Adrenal gland (tissue), 12 donors: Measurements from ENCODE around the gene PPFIA4. TPM values are rescaled to one million over a fixed set of nuclear protein-coding genes. Genes with fewer than 3 reads are reported as not detected.

Source experiments
- DNase-seq, 7 donors: peaks; one replicate each; pipeline ENCODE4 v3.0.0-alpha.2; 2019 to 2020
- H3K27ac ChIP-seq, 5 donors: fragments of 200-600 bp; sonication (generic) in 4 of 5; 1 replicate in 3 of 5; 2 replicates in 2 of 5; pipeline versions ENCODE4 v1.5.1 to v1.8.0; 2016 to 2020; ENCODE audit warnings: mild to moderate bottlenecking in 1 of 5
- H3K27me3 ChIP-seq: fragments of 200-600 bp; 2 replicates; pipeline ENCODE4 v1.8.0; 2021
- H3K36me3 ChIP-seq, 2 donors: fragments of 200-600 bp; replicated peaks in 1 of 2; 1 replicate in 1 of 2; 2 replicates in 1 of 2; pipeline versions ENCODE4 v1.5.1 to v1.8.0; 2018 to 2022
- H3K4me1 ChIP-seq, 2 donors: fragments of 200-600 bp; replicated peaks in 1 of 2; 1 replicate in 1 of 2; 2 replicates in 1 of 2; pipeline versions ENCODE4 v1.5.1 to v1.8.0; 2018 to 2021
- H3K4me3 ChIP-seq, 4 donors: fragments of 200-600 bp; sonication (generic) in 3 of 4; one replicate each; pipeline ENCODE4 v1.5.1; 2016 to 2018
- H3K9me3 ChIP-seq, 3 donors: fragments of 200-600 bp; sonication (generic) in 1 of 3; replicated peaks in 1 of 3; 1 replicate in 2 of 3; 2 replicates in 1 of 3; pipeline versions ENCODE4 v1.5.1 to v1.8.0; 2016 to 2021
- POLR2A ChIP-seq, 2 donors: fragments of 450-650 bp; IDR thresholded peaks; one replicate each; pipeline ENCODE4 v1.6.1; 2017; ENCODE audit warnings: antibody characterized with exemption in 2 of 2, mild to moderate bottlenecking in 2 of 2, moderate library complexity in 1 of 2
- WGBS, 4 donors: extraction: QIAGEN DNeasy Blood & Tissue Kit in 2 of 4; methylation state at CpG; one replicate each; pipeline versions ENCODE4 v1.1.5 to v1.1.7; 2013 to 2017; 5-methylcytosine and 5-hydroxymethylcytosine counted together
- intact Hi-C, 2 donors: fragments of 100-400 bp; cut with DNase I; formaldehyde crosslinking; loops; one replicate each; pipeline versions ENCODE4 v1.14.1 to v1.15.0; 2022 to 2023
- polyA plus RNA-seq, 3 donors: library from polyadenylated mRNA; stranded (reverse); fragments of 200-250 nt in 2 of 3; fragments of 350-450 nt in 1 of 3; fragmentation: Illumina TruSeq in 1 of 3; extraction: RNeasy Lipid Tissue Mini Kit (QIAGEN cat#74804) in 1 of 3; gene quantifications; one replicate each; pipeline ENCODE4 v1.2.3, GENCODE V29; 2013 to 2014
- total RNA-seq, 9 donors: library from RNA; depleted of rRNA in 4 of 9; stranded (reverse); fragments of >200 nt in 4 of 9; fragments of 120-200 nt in 1 of 9; fragmentation: NEBNext Ultra II Directional in 1 of 9; extraction: Animal tissue kit (Norgen Biotek cat#: 25700) in 1 of 9; gene quantifications; one replicate each; pipeline versions ENCODE4 v1.1.0 to v1.2.4, GENCODE V29; 2013 to 2023
- TF ChIP-seq, protein P1 (sequence below), 6 experiments: fragments of 450-650 bp in 4 of 6; fragments of 200-600 bp in 2 of 6; sonication (generic) in 1 of 6; IDR thresholded peaks; 1 replicate in 5 of 6; 2 replicates in 1 of 6; pipeline versions ENCODE4 v1.5.1 to v1.8.0; 2016 to 2021; ENCODE audit warnings: antibody characterized with exemption in 6 of 6, mild to moderate bottlenecking in 2 of 6, moderate library complexity in 1 of 6
- donor health status: healthy with polysubstance abuse.
- donor health status: Bipolar disorder and iron deficiency.
- donor health status: DM: yes; HTN: yes; CAD: no.
- donor health status: DM: no; HTN: no; CAD: no.
- donor health status: DM: no; HTN: no; CAD: no.
- donor health status: DM: yes; HTN: yes; CAD: no.

PPFIA4 gene
- total and polyA plus RNA-seq, 12 donors = 0.12 to 2.9 (median 0.48) TPM

DNA sequence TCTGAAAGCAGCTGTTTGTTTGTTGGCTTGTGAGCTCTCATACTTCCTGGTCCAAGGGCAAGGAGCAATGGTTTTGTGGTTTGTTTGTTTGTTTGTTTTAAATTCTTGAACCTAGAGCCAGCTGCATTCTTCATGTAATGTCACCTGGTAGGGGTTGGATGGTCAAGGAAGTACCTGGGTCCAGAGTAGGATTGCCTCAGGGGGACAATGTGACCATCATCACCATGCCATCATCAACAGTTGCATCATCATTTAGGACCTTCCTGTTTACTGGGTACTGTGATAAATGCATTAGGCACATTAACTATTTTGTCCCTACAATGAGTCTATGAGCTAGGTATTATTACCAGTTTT lies 74.2 kb downstream of the PPFIA4 start:
- no peak for DNase-seq
- TF ChIP-seq, protein P1, sequence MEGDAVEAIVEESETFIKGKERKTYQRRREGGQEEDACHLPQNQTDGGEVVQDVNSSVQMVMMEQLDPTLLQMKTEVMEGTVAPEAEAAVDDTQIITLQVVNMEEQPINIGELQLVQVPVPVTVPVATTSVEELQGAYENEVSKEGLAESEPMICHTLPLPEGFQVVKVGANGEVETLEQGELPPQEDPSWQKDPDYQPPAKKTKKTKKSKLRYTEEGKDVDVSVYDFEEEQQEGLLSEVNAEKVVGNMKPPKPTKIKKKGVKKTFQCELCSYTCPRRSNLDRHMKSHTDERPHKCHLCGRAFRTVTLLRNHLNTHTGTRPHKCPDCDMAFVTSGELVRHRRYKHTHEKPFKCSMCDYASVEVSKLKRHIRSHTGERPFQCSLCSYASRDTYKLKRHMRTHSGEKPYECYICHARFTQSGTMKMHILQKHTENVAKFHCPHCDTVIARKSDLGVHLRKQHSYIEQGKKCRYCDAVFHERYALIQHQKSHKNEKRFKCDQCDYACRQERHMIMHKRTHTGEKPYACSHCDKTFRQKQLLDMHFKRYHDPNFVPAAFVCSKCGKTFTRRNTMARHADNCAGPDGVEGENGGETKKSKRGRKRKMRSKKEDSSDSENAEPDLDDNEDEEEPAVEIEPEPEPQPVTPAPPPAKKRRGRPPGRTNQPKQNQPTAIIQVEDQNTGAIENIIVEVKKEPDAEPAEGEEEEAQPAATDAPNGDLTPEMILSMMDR (IDR thresholded peaks at IDR 0.05) = no peak
- no peak for TF ChIP-seq POLR2A (IDR thresholded peaks at IDR 0.05)
- H3K27ac ChIP-seq = no peak overlapping the region
- intact Hi-C loops = no loop called here
- no peaks in the 10 kb centered on the region for H3K9me3 ChIP-seq
- peaks cover 3% of the 10 kb centered on the region for H3K27me3 ChIP-seq
- no peaks in the 10 kb centered on the region for H3K36me3 ChIP-seq
- no peak overlapping the region for H3K4me3 ChIP-seq
- H3K4me1 ChIP-seq = no peaks in the 10 kb centered on the region

DNA sequence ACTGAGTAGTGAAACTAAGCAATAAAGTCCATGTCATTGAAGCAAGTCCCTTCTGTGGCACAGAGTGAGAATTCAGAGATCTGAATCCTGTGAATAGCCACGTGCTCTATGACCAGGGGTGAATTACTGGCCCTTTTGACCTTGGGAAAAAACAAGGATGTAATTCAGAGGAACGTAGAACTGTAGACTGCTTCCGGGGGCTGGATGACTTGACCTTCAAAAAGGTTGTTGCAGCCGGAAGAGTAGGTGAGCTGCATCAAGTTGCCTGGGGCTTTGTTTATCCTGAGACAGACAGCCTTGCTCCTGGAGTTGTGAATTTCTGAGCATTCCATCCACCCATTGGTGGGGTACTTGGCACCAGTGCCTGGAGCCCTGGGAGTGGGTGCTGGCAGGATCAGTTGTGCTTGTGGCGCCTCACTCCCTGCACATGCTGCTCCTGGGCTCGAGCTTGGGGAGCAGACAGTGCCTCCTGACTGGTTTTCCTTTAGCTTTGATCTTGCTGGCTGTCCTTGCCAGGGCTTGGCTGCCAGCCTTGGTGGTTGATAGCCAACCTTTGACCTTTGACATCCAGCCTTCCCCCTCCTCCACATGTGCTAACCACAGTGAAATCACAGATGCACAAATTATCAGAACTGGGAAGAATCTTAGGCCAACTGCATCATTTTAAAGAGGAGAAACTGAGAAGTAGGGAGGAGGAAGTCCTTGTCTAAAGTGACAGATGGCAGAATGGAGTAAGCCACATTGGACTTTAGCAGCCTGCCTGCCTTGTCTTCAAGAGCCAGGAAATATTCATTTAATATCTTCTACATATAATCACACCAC lies 75.7 kb downstream of the PPFIA4 start:
- 13 to 46% (median 41%) methylated on average over 5 to 6 of the region's 6 CpGs for WGBS, 4 donors
- no peak for TF ChIP-seq POLR2A (IDR thresholded peaks at IDR 0.05)
- TF ChIP-seq, protein P1 (IDR thresholded peaks at IDR 0.05) = no peak
- intact Hi-C loops = no loop called here

DNA sequence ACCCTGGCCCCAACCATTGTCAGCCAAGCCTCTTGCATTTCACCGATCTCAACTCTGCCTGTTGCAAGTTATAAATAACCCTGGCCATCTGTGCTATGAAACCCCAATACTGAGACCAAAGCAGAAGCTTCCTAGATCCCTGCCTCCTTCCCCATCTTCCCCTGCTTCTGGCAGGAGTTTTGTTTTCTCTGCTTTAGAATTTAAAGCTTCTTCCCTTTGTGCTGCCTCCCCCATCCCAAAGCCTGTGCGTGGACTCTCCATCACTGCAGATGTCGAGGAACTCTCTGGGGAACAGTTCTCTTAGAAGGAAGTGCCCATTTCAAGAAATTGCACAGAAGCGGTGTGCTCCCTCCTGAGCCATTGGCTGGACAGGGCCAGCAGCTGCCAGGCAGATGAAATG lies 76.9 kb downstream of the PPFIA4 start:
- no peak for DNase-seq
- H3K27ac ChIP-seq = no peak overlapping the region
- no peaks in the 10 kb centered on the region for H3K36me3 ChIP-seq
- no peak overlapping the region for H3K4me3 ChIP-seq
- peaks cover 20% of the 10 kb centered on the region for H3K27me3 ChIP-seq
- WGBS, 4 donors = 61 to 65% (median 63%) methylated on average over 4 of the region's 4 CpGs
- no peaks in the 10 kb centered on the region for H3K4me1 ChIP-seq
- intact Hi-C loops = no loop called here
- no peaks in the 10 kb centered on the region for H3K9me3 ChIP-seq
- no peak for TF ChIP-seq POLR2A (IDR thresholded peaks at IDR 0.05)
- TF ChIP-seq, protein P1 (IDR thresholded peaks at IDR 0.05) = no peak

More for the DNA sequence above, 75.7 kb downstream of the PPFIA4 start:
- no peak for DNase-seq
- no peaks in the 10 kb centered on the region for H3K4me1 ChIP-seq
- H3K27ac ChIP-seq = no peak overlapping the region
- peaks cover 9% of the 10 kb centered on the region for H3K27me3 ChIP-seq
- H3K9me3 ChIP-seq = no peaks in the 10 kb centered on the region
- H3K36me3 ChIP-seq = no peaks in the 10 kb centered on the region
- no peak overlapping the region for H3K4me3 ChIP-seq

DNA sequence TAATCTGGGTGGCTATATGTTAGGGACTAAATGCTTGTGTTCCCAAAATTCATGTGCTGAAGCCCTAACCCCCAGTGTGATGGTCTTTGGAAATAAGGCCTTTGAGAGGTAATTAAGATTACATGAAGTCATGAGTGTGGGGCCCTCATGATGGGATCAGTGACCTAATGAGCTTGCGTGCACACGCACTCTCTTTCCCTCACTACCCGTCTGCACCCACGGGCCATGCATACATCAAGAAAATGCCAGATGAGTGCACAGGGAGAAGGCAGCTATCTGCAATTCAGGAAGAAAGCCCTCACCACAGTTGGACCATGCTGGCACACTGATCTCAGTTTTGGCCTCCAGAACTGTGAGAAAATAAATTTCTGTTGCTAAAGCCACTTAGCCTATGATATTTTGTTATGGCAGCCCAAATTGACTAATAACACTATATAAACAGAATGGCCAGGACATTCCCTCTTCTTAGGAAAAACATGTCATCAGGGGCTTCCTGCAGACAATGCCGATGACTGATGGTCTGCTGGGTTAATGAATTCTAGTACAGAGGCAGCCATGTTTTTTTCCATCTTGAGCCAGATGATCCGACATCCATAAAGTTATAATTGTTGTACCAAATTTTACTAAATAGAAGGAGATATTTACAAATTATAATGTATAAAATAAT lies 77.7 kb downstream of the PPFIA4 start:
- TF ChIP-seq POLR2A (IDR thresholded peaks at IDR 0.05) = no peak
- TF ChIP-seq, protein P1 (IDR thresholded peaks at IDR 0.05) = no peak
- H3K36me3 ChIP-seq = no peaks in the 10 kb centered on the region
- H3K27ac ChIP-seq = no peak overlapping the region
- H3K4me3 ChIP-seq = no peak overlapping the region
- 76 to 81% (median 78%) methylated on average over 6 of the region's 6 CpGs for WGBS, 4 donors
- no peaks in the 10 kb centered on the region for H3K9me3 ChIP-seq
- intact Hi-C loops = no loop called here
- H3K4me1 ChIP-seq = no peaks in the 10 kb centered on the region
- peaks cover 21% of the 10 kb centered on the region for H3K27me3 ChIP-seq
- no peak for DNase-seq
